GM23338 (cell line): Measurements from ENCODE around the gene NKD1. TPM values are rescaled to one million over a fixed set of nuclear protein-coding genes. Genes with fewer than 3 reads are reported as not detected.
"Not testable (repeated sequence)": the region's sequence is repeated elsewhere in the genome, so short reads cannot be mapped to it uniquely, and the experiment has no call there.

Experiments
- ATAC-seq: fragments of 200-7000 bp; cut with Tn5 transposase; 3 replicates; pipeline ENCODE4 v1.9.1; 2020
- DNase-seq: peaks from one replicate; pipeline ENCODE4 v3.0.0-alpha.2; 2015; ENCODE audit warnings: low spot score
- H2AFZ ChIP-seq: fragments of 200-600 bp; sonication (generic); 2 replicates; pipeline ENCODE4 v1.8.0; 2016; ENCODE audit warnings: antibody characterized with exemption, mild to moderate bottlenecking, moderate library complexity
- H3F3A ChIP-seq: fragments of 200-600 bp; sonication (generic); replicated peaks from 2 replicates; pipeline ENCODE4 v1.8.0; 2017; ENCODE audit warnings: antibody characterized with exemption, mixed run types, low read depth
- H3K27ac ChIP-seq: fragments of 200-600 bp; sonication (generic); 2 replicates; pipeline ENCODE4 v1.6.1; 2016; ENCODE audit warnings: low read depth
- H3K27me3 ChIP-seq: fragments of 200-600 bp; sonication (generic); 2 replicates; pipeline ENCODE4 v1.8.0; 2016; ENCODE audit warnings: mild to moderate bottlenecking, mixed run types, moderate library complexity; ENCODE audit not compliant: insufficient read depth
- H3K36me3 ChIP-seq: fragments of 200-600 bp; sonication (generic); 2 replicates; pipeline ENCODE4 v1.8.0; 2016; ENCODE audit warnings: mild to moderate bottlenecking; ENCODE audit not compliant: insufficient read depth
- H3K4me1 ChIP-seq: fragments of 200-600 bp; sonication (generic); 2 replicates; pipeline ENCODE4 v1.8.0; 2016; ENCODE audit warnings: mild to moderate bottlenecking, moderate library complexity; ENCODE audit not compliant: insufficient read depth
- H3K4me2 ChIP-seq: fragments of 200-600 bp; sonication (generic); 2 replicates; pipeline ENCODE4 v1.7.1; 2017; ENCODE audit warnings: mixed run types
- H3K4me3 ChIP-seq: fragments of 200-600 bp; sonication (generic); 2 replicates; pipeline ENCODE4 v1.6.1; 2016; ENCODE audit warnings: mixed run types
- H3K79me2 ChIP-seq: fragments of 200-600 bp; sonication (generic); replicated peaks from 2 replicates; pipeline ENCODE4 v1.8.0; 2017; ENCODE audit warnings: mild to moderate bottlenecking; ENCODE audit not compliant: insufficient read depth
- H3K9me2 ChIP-seq: fragments of 200-600 bp; sonication (generic); 2 replicates; pipeline ENCODE4 v1.8.0; 2017; ENCODE audit not compliant: insufficient read depth
- H4K20me1 ChIP-seq: fragments of 200-600 bp; sonication (generic); replicated peaks from 2 replicates; pipeline ENCODE4 v1.8.0; 2017; ENCODE audit warnings: mild to moderate bottlenecking; ENCODE audit not compliant: insufficient read depth
- H3K27ac Mint-ChIP-seq: 2 replicates; pipeline ENCODE4 v1.8.0; 2020; ENCODE audit warnings: inconsistent platforms, mild to moderate bottlenecking, moderate library complexity, mixed read lengths
- H3K27me3 Mint-ChIP-seq: 3 replicates; pipeline ENCODE4 v1.8.0; 2022; ENCODE audit warnings: low read depth, mild to moderate bottlenecking, moderate library complexity, mixed read lengths, inconsistent platforms; ENCODE audit not compliant: insufficient read depth, poor library complexity
- H3K36me3 Mint-ChIP-seq: 3 replicates; pipeline ENCODE4 v1.8.0; 2021; ENCODE audit warnings: low read depth, mild to moderate bottlenecking, inconsistent platforms, moderate library complexity, mixed read lengths
- H3K4me1 Mint-ChIP-seq: 3 replicates; pipeline ENCODE4 v1.8.0; 2020; ENCODE audit warnings: mild to moderate bottlenecking, inconsistent platforms, mixed read lengths
- H3K4me3 Mint-ChIP-seq: 3 replicates; pipeline ENCODE4 v1.8.0; 2021; ENCODE audit warnings: moderate library complexity, mild to moderate bottlenecking, inconsistent platforms, mixed read lengths
- H3K9me3 Mint-ChIP-seq: 3 replicates; pipeline ENCODE4 v1.8.0; 2020; ENCODE audit warnings: moderate library complexity, mild to moderate bottlenecking, inconsistent platforms, mixed read lengths
- CREB1 ChIP-seq: fragments of 250-450 bp; sonication (Bioruptor Pico); IDR thresholded peaks from 2 replicates; pipeline ENCODE4 v1.5.0; 2020; ENCODE audit warnings: low read depth, mild to moderate bottlenecking, moderate library complexity
- ETS1 ChIP-seq: IDR thresholded peaks from 2 replicates; pipeline ENCODE4 v1.6.1; 2016; ENCODE audit warnings: antibody characterized with exemption
- EZH2 ChIP-seq: fragments of 200-600 bp; sonication (generic); IDR thresholded peaks from one replicate; pipeline ENCODE4 v1.8.0; 2017; ENCODE audit warnings: antibody characterized with exemption, mild to moderate bottlenecking, low read depth; ENCODE audit not compliant: unreplicated experiment
- EZH2phosphoT487 ChIP-seq: fragments of 200-600 bp; sonication (generic); IDR thresholded peaks from one replicate; pipeline ENCODE4 v1.8.1; 2018; ENCODE audit warnings: antibody characterized with exemption; ENCODE audit not compliant: unreplicated experiment
- JUNB ChIP-seq: IDR thresholded peaks from one replicate; pipeline ENCODE4 v1.6.1; 2016; ENCODE audit warnings: antibody characterized with exemption; ENCODE audit not compliant: unreplicated experiment
- NANOG ChIP-seq: IDR thresholded peaks from 2 replicates; pipeline ENCODE4 v1.6.1; 2016; ENCODE audit warnings: antibody characterized with exemption, borderline replicate concordance
- POLR2AphosphoS5 ChIP-seq: IDR thresholded peaks from 2 replicates; pipeline ENCODE4 v1.6.1; 2016; ENCODE audit warnings: antibody characterized with exemption, low read depth
- STAT1 ChIP-seq: IDR thresholded peaks from one replicate; pipeline ENCODE4 v1.6.1; 2016; ENCODE audit warnings: antibody characterized with exemption; ENCODE audit not compliant: unreplicated experiment
- ZNF331 ChIP-seq: fragments of 250-450 bp; sonication (Bioruptor Pico); IDR thresholded peaks from 2 replicates; pipeline ENCODE4 v1.5.0; 2020; ENCODE audit warnings: low read depth, mild to moderate bottlenecking, moderate library complexity
- polyA plus RNA-seq: library from polyadenylated mRNA; unstranded; fragments of >200 nt; fragmentation: Nextera tagmentation; extraction: Ambion mirVana; gene quantifications from 2 replicates; pipeline ENCODE4 v1.2.1, GENCODE V29; 2016
- total RNA-seq: library from RNA; depleted of rRNA; stranded (reverse); fragments of >200 nt; shearing (Covaris generic); gene quantifications from 2 replicates; pipeline ENCODE4 v1.2.3, GENCODE V29; 2014
- TF ChIP-seq, protein P1 (sequence below): IDR thresholded peaks from one replicate; pipeline ENCODE4 v1.6.1; 2018; ENCODE audit warnings: antibody characterized with exemption; ENCODE audit not compliant: unreplicated experiment
- TF ChIP-seq, protein P2 (sequence below): fragments of 250-450 bp; sonication (Bioruptor Pico); IDR thresholded peaks from 2 replicates; pipeline ENCODE4 v1.5.0; 2020; ENCODE audit warnings: mild to moderate bottlenecking, moderate library complexity

The NKD1 gene
- total and polyA plus RNA-seq, 2 experiments from 2014 or later: 2.1 to 2.3 TPM

DNA sequence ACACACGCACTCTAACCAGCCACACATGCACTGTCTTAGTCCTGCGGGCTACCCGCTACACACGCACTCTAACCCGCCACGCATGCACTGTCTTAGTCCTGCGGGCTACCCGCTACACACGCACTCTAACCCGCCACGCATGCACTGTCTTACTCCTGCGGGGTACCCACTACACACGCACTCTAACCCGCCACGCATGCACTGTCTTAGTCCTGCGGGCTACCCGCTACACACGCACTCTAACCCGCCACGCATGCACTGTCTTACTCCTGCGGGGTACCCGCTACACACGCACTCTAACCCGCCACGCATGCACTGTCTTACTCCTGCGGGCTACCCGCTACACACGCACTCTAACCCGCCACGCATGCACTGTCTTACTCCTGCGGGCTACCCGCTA lies 31.2 kb downstream of the NKD1 start:
- not testable (repeated sequence) for H3K4me2 ChIP-seq, H3K4me3 ChIP-seq, H3F3A ChIP-seq, H3K9me3 Mint-ChIP-seq, H3K79me2 ChIP-seq, H3K36me3 Mint-ChIP-seq, H3K4me1 ChIP-seq, H4K20me1 ChIP-seq, ATAC-seq, H2AFZ ChIP-seq, H3K9me2 ChIP-seq, H3K27ac Mint-ChIP-seq, DNase-seq, H3K27ac ChIP-seq, H3K27me3 ChIP-seq, H3K4me3 Mint-ChIP-seq, H3K27me3 Mint-ChIP-seq, H3K36me3 ChIP-seq
- H3K4me1 Mint-ChIP-seq: peaks cover 17% of the 10 kb centered on the region

- ATAC-seq (no peak), DNase-seq (no peak)
- Histone ChIP-seq H3K79me2 (no peaks in the 10 kb centered on the region), H3K9me2 (no peaks in the 10 kb centered on the region), H2AFZ (no peak overlapping the region), H3K27me3 (no peaks in the 10 kb centered on the region), H3K4me2 (no peak overlapping the region), H3F3A (no peaks in the 10 kb centered on the region), H3K27ac (no peak overlapping the region), H4K20me1 (no peaks in the 10 kb centered on the region), H3K4me1 (no peaks in the 10 kb centered on the region; the same call in 1 of the 2 replicates), H3K36me3 (no peaks in the 10 kb centered on the region), H3K4me3 (no peak overlapping the region)
- H3K9me3 Mint-ChIP-seq: no peaks in the 10 kb centered on the region
- H3K27ac Mint-ChIP-seq: no peak overlapping the region
- H3K4me1 Mint-ChIP-seq: peaks cover 17% of the 10 kb centered on the region
- no peaks in the 10 kb centered on the region; the same call in 2 of the 3 replicates for H3K36me3 Mint-ChIP-seq
- H3K4me3 Mint-ChIP-seq: no peak overlapping the region
- no peaks in the 10 kb centered on the region for H3K27me3 Mint-ChIP-seq
- no peak for TF ChIP-seq ETS1
- no peak for TF ChIP-seq ZNF331 (CRISPR knock-in tag)
- TF ChIP-seq EZH2phosphoT487: no peak
- TF ChIP-seq NANOG: no peak
- TF ChIP-seq, protein P1, sequence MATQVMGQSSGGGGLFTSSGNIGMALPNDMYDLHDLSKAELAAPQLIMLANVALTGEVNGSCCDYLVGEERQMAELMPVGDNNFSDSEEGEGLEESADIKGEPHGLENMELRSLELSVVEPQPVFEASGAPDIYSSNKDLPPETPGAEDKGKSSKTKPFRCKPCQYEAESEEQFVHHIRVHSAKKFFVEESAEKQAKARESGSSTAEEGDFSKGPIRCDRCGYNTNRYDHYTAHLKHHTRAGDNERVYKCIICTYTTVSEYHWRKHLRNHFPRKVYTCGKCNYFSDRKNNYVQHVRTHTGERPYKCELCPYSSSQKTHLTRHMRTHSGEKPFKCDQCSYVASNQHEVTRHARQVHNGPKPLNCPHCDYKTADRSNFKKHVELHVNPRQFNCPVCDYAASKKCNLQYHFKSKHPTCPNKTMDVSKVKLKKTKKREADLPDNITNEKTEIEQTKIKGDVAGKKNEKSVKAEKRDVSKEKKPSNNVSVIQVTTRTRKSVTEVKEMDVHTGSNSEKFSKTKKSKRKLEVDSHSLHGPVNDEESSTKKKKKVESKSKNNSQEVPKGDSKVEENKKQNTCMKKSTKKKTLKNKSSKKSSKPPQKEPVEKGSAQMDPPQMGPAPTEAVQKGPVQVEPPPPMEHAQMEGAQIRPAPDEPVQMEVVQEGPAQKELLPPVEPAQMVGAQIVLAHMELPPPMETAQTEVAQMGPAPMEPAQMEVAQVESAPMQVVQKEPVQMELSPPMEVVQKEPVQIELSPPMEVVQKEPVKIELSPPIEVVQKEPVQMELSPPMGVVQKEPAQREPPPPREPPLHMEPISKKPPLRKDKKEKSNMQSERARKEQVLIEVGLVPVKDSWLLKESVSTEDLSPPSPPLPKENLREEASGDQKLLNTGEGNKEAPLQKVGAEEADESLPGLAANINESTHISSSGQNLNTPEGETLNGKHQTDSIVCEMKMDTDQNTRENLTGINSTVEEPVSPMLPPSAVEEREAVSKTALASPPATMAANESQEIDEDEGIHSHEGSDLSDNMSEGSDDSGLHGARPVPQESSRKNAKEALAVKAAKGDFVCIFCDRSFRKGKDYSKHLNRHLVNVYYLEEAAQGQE: no peak
- no peak for TF ChIP-seq EZH2
- TF ChIP-seq JUNB: no peak
- TF ChIP-seq, protein P2, sequence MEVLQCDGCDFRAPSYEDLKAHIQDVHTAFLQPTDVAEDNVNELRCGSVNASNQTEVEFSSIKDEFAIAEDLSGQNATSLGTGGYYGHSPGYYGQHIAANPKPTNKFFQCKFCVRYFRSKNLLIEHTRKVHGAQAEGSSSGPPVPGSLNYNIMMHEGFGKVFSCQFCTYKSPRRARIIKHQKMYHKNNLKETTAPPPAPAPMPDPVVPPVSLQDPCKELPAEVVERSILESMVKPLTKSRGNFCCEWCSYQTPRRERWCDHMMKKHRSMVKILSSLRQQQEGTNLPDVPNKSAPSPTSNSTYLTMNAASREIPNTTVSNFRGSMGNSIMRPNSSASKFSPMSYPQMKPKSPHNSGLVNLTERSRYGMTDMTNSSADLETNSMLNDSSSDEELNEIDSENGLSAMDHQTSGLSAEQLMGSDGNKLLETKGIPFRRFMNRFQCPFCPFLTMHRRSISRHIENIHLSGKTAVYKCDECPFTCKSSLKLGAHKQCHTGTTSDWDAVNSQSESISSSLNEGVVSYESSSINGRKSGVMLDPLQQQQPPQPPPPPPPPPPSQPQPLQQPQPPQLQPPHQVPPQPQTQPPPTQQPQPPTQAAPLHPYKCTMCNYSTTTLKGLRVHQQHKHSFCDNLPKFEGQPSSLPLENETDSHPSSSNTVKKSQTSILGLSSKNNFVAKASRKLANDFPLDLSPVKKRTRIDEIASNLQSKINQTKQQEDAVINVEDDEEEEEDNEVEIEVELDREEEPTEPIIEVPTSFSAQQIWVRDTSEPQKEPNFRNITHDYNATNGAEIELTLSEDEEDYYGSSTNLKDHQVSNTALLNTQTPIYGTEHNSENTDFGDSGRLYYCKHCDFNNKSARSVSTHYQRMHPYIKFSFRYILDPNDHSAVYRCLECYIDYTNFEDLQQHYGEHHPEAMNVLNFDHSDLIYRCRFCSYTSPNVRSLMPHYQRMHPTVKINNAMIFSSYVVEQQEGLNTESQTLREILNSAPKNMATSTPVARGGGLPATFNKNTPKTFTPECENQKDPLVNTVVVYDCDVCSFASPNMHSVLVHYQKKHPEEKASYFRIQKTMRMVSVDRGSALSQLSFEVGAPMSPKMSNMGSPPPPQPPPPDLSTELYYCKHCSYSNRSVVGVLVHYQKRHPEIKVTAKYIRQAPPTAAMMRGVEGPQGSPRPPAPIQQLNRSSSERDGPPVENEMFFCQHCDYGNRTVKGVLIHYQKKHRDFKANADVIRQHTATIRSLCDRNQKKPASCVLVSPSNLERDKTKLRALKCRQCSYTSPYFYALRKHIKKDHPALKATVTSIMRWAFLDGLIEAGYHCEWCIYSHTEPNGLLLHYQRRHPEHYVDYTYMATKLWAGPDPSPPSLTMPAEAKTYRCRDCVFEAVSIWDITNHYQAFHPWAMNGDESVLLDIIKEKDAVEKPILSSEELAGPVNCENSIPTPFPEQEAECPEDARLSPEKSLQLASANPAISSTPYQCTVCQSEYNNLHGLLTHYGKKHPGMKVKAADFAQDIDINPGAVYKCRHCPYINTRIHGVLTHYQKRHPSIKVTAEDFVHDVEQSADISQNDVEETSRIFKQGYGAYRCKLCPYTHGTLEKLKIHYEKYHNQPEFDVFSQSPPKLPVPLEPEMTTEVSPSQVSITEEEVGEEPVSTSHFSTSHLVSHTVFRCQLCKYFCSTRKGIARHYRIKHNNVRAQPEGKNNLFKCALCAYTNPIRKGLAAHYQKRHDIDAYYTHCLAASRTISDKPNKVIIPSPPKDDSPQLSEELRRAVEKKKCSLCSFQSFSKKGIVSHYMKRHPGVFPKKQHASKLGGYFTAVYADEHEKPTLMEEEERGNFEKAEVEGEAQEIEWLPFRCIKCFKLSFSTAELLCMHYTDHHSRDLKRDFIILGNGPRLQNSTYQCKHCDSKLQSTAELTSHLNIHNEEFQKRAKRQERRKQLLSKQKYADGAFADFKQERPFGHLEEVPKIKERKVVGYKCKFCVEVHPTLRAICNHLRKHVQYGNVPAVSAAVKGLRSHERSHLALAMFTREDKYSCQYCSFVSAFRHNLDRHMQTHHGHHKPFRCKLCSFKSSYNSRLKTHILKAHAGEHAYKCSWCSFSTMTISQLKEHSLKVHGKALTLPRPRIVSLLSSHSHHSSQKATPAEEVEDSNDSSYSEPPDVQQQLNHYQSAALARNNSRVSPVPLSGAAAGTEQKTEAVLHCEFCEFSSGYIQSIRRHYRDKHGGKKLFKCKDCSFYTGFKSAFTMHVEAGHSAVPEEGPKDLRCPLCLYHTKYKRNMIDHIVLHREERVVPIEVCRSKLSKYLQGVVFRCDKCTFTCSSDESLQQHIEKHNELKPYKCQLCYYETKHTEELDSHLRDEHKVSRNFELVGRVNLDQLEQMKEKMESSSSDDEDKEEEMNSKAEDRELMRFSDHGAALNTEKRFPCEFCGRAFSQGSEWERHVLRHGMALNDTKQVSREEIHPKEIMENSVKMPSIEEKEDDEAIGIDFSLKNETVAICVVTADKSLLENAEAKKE (CRISPR knock-in tag): no peak
- TF ChIP-seq CREB1 (CRISPR knock-in tag): no peak
- no peak for TF ChIP-seq POLR2AphosphoS5
- no peak for TF ChIP-seq STAT1
These were observed 32.1 kb downstream of the NKD1 start for GRCh38 chr16:50580180-50580798.
